HepG2 (cell line): Measurements from ENCODE around the gene INF2. TPM values are rescaled to one million over a fixed set of nuclear protein-coding genes. Genes with fewer than 3 reads are reported as not detected.

Experiments used
- CAMTA2 ChIP-seq: sonication (generic); formaldehyde crosslinking; IDR thresholded peaks from 2 replicates; pipeline ENCODE4 v1.4.0; 2020; ENCODE audit warnings: mild to moderate bottlenecking, missing genetic modification reagents, borderline replicate concordance
- GTF2F1 ChIP-seq: fragments of 150-350 bp; IDR thresholded peaks from 2 replicates; pipeline ENCODE4 v1.6.1; 2014; ENCODE audit warnings: low read length
- POLR2AphosphoS5 ChIP-seq: IDR thresholded peaks from 2 replicates; pipeline ENCODE4 v1.6.1; 2012; ENCODE audit warnings: low read depth, low read length
- RXRB ChIP-seq: IDR thresholded peaks from 2 replicates; pipeline ENCODE4 v1.6.1; 2016; ENCODE audit warnings: borderline replicate concordance, missing genetic modification reagents, missing compliant biosample characterization
- SIN3A ChIP-seq: IDR thresholded peaks from 2 replicates; pipeline ENCODE4 v1.6.1; 2011; ENCODE audit warnings: low read depth, mild to moderate bottlenecking, control low read depth, low read length, borderline replicate concordance
- SP140L ChIP-seq: sonication (generic); formaldehyde crosslinking; IDR thresholded peaks from 2 replicates; pipeline ENCODE4 v1.4.0; 2020; ENCODE audit warnings: missing genetic modification reagents, borderline replicate concordance
- ZFP36 ChIP-seq: fragments of 150-350 bp; IDR thresholded peaks from 2 replicates; pipeline ENCODE4 v1.6.1; 2018; ENCODE audit warnings: borderline replicate concordance, low read length, low read depth; ENCODE audit not compliant: partially characterized antibody
- ZNF367 ChIP-seq: sonication (generic); formaldehyde crosslinking; IDR thresholded peaks from 2 replicates; pipeline ENCODE4 v1.4.0; 2020; ENCODE audit warnings: missing genetic modification reagents, borderline replicate concordance
- ZNF547 ChIP-seq: sonication (generic); formaldehyde crosslinking; IDR thresholded peaks from 2 replicates; pipeline ENCODE4 v1.5.1; 2020; ENCODE audit warnings: mild to moderate bottlenecking, missing genetic modification reagents
- ZNF605 ChIP-seq: sonication (generic); formaldehyde crosslinking; IDR thresholded peaks from 2 replicates; pipeline ENCODE4 v1.8.0; 2022; ENCODE audit warnings: mild to moderate bottlenecking, missing genetic modification reagents
- ZNF841 ChIP-seq: sonication (generic); formaldehyde crosslinking; IDR thresholded peaks from 2 replicates; pipeline ENCODE4 v1.8.1; 2023; ENCODE audit warnings: missing genetic modification reagents, borderline replicate concordance
- polyA plus RNA-seq, 8 experiments: library from polyadenylated mRNA; depleted of rRNA in 3 of 8; stranded (reverse) in 7 of 8; unstranded in 1 of 8; fragments of >200 nt; fragmentation: Illumina TruSeq in 4 of 8; extraction: Trizol in 4 of 8; gene quantifications; 2 replicates each; pipeline versions ENCODE4 v1.2.1 to v1.2.3, GENCODE V29; 2011 to 2016; ENCODE audit warnings: low read depth in 4 of 8, missing spikeins in 1 of 8, mixed read lengths in 1 of 8; ENCODE audit not compliant: insufficient read depth in 1 of 8
- total RNA-seq, 5 experiments: library from RNA; depleted of rRNA; stranded (reverse); fragments of >200 nt; fragmentation: Illumina TruSeq; extraction: Trizol; gene quantifications; 2 replicates each; pipeline ENCODE4 v1.2.3, GENCODE V29; 2016; ENCODE audit warnings: low read depth in 1 of 5
- TF ChIP-seq, protein P1 (sequence below), 2 experiments: sonication (generic) in 1 of 2; formaldehyde crosslinking in 1 of 2; IDR thresholded peaks; 2 replicates each; pipeline versions ENCODE4 v1.4.0 to v1.6.1; 2018 to 2020; ENCODE audit warnings: missing genetic modification reagents in 2 of 2, borderline replicate concordance in 1 of 2, low read depth in 1 of 2, mild to moderate bottlenecking in 1 of 2, missing biosample characterization in 1 of 2
- TF ChIP-seq, protein P2 (sequence below): sonication (generic); formaldehyde crosslinking; IDR thresholded peaks from one replicate; pipeline ENCODE4 v1.5.1; 2020; ENCODE audit warnings: mild to moderate bottlenecking, missing genetic modification reagents; ENCODE audit errors: not compliant biosample characterization
- TF ChIP-seq, protein P3 (sequence below): sonication (generic); formaldehyde crosslinking; IDR thresholded peaks from 2 replicates; pipeline ENCODE4 v1.4.0; 2020; ENCODE audit warnings: mild to moderate bottlenecking, missing genetic modification reagents
- TF ChIP-seq, protein P4 (sequence below): IDR thresholded peaks from 2 replicates; pipeline ENCODE4 v1.6.1; 2016; ENCODE audit warnings: mild to moderate bottlenecking
- TF ChIP-seq, protein P5 (sequence below): sonication (generic); formaldehyde crosslinking; IDR thresholded peaks from 2 replicates; pipeline ENCODE4 v1.8.0; 2022; ENCODE audit warnings: missing genetic modification reagents, mild to moderate bottlenecking, borderline replicate concordance

The INF2 gene
- total and polyA plus RNA-seq, 2 of the 13 experiments (the other 11 are each of a cell fraction or from before 2014, with no cell fraction given), result 16.4 to 26.4 TPM

DNA sequence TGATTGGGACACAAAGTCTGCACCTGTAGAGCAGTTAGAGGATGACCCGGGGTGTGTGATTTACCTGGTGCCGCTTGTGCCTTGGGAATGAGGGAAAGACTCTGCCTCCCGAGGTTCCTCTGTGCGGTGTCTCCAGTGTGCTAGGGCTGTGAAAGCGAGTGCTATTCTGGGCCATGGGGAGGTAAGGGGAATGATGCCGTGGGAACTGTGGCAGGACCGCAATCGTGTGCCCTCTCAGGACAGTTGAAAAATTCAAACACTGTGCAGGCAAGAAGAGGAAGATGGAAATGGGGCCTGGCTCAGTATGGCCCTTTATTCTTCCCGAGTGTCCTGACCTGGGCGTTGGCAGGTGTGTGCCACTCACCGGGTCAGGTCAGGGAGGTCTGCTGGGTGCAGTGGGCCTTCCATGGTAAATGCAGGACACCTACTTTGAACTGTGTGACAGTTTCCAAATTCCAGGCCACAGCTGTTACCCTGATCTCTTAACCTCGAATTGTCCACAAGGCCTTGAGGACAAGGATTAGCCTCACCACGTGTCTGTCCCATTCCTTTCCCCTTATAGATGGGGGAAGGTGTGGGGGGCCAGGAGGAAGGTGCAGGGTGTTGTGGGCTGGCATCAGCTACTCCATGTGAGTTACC lies 64.9 kb downstream of the INF2 start (continued):
- TF ChIP-seq, protein P1, sequence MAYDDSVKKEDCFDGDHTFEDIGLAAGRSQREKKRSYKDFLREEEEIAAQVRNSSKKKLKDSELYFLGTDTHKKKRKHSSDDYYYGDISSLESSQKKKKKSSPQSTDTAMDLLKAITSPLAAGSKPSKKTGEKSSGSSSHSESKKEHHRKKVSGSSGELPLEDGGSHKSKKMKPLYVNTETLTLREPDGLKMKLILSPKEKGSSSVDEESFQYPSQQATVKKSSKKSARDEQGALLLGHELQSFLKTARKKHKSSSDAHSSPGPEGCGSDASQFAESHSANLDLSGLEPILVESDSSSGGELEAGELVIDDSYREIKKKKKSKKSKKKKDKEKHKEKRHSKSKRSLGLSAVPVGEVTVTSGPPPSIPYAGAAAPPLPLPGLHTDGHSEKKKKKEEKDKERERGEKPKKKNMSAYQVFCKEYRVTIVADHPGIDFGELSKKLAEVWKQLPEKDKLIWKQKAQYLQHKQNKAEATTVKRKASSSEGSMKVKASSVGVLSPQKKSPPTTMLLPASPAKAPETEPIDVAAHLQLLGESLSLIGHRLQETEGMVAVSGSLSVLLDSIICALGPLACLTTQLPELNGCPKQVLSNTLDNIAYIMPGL (CRISPR knock-in tag; IDR thresholded peaks at IDR 0.05; ENCODE audit: borderline replicate concordance in 1 of 2, low read depth in 1 of 2), result no peak
- TF ChIP-seq SP140L (CRISPR knock-in tag) (no peak), ZNF605 (CRISPR knock-in tag) (peak; percentile 48), POLR2AphosphoS5 (0 out of 2 replicates have a peak, but pooled peaks have one; percentile 37), ZNF841 (CRISPR knock-in tag) (no peak), ZFP36 (no peak), RXRB (CRISPR knock-in tag) (no peak; the same call in 1 of the 2 replicates), ZNF367 (no peak), ZNF547 (CRISPR knock-in tag) (no peak), SIN3A (peak; percentile 15; the same call in 1 of the 2 replicates), CAMTA2 (CRISPR knock-in tag) (no peak), GTF2F1 (no peak)
- TF ChIP-seq, protein P2, sequence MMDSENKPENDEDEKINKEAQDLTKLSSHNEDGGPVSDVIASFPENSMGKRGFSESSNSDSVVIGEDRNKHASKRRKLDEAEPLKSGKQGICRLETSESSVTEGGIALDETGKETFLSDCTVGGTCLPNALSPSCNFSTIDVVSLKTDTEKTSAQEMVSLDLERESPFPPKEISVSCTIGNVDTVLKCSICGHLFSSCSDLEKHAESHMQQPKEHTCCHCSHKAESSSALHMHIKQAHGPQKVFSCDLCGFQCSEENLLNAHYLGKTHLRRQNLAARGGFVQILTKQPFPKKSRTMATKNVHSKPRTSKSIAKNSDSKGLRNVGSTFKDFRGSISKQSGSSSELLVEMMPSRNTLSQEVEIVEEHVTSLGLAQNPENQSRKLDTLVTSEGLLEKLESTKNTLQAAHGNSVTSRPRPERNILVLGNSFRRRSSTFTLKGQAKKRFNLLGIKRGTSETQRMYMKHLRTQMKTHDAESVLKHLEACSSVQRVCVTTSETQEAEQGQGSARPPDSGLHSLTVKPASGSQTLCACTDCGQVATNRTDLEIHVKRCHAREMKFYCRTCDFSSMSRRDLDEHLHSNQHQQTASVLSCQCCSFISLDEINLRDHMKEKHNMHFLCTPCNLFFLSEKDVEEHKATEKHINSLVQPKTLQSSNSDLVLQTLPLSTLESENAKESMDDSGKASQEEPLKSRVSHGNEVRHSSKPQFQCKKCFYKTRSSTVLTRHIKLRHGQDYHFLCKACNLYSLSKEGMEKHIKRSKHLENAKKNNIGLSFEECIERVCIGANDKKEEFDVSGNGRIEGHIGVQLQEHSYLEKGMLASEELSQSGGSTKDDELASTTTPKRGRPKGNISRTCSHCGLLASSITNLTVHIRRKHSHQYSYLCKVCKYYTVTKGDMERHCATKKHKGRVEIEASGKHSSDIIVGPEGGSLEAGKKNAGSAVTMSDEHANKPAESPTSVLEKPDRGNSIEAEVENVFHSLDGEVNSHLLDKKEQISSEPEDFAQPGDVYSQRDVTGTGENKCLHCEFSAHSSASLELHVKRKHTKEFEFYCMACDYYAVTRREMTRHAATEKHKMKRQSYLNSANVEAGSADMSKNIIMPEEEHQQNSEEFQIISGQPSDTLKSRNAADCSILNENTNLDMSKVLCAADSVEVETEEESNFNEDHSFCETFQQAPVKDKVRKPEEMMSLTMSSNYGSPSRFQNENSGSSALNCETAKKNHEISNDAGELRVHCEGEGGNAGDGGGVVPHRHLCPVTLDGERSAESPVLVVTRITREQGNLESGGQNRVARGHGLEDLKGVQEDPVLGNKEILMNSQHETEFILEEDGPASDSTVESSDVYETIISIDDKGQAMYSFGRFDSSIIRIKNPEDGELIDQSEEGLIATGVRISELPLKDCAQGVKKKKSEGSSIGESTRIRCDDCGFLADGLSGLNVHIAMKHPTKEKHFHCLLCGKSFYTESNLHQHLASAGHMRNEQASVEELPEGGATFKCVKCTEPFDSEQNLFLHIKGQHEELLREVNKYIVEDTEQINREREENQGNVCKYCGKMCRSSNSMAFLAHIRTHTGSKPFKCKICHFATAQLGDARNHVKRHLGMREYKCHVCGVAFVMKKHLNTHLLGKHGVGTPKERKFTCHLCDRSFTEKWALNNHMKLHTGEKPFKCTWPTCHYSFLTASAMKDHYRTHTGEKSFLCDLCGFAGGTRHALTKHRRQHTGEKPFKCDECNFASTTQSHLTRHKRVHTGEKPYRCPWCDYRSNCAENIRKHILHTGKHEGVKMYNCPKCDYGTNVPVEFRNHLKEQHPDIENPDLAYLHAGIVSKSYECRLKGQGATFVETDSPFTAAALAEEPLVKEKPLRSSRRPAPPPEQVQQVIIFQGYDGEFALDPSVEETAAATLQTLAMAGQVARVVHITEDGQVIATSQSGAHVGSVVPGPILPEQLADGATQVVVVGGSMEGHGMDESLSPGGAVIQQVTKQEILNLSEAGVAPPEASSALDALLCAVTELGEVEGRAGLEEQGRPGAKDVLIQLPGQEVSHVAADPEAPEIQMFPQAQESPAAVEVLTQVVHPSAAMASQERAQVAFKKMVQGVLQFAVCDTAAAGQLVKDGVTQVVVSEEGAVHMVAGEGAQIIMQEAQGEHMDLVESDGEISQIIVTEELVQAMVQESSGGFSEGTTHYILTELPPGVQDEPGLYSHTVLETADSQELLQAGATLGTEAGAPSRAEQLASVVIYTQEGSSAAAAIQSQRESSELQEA (CRISPR knock-in tag), result no peak
- TF ChIP-seq, protein P3, sequence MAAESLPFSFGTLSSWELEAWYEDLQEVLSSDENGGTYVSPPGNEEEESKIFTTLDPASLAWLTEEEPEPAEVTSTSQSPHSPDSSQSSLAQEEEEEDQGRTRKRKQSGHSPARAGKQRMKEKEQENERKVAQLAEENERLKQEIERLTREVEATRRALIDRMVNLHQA (CRISPR knock-in tag), result no peak
- TF ChIP-seq, protein P4, sequence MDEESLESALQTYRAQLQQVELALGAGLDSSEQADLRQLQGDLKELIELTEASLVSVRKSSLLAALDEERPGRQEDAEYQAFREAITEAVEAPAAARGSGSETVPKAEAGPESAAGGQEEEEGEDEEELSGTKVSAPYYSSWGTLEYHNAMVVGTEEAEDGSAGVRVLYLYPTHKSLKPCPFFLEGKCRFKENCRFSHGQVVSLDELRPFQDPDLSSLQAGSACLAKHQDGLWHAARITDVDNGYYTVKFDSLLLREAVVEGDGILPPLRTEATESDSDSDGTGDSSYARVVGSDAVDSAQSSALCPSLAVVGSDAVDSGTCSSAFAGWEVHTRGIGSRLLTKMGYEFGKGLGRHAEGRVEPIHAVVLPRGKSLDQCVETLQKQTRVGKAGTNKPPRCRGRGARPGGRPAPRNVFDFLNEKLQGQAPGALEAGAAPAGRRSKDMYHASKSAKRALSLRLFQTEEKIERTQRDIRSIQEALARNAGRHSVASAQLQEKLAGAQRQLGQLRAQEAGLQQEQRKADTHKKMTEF (CRISPR knock-in tag), result no peak
- TF ChIP-seq, protein P5, sequence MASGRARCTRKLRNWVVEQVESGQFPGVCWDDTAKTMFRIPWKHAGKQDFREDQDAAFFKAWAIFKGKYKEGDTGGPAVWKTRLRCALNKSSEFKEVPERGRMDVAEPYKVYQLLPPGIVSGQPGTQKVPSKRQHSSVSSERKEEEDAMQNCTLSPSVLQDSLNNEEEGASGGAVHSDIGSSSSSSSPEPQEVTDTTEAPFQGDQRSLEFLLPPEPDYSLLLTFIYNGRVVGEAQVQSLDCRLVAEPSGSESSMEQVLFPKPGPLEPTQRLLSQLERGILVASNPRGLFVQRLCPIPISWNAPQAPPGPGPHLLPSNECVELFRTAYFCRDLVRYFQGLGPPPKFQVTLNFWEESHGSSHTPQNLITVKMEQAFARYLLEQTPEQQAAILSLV (CRISPR knock-in tag), result no peak
